Hematopoietic multipotent progenitor cell treated with erythropoietin and hydrocortisone succinate and interleukin-3 and kit ligand, for 17 days (in vitro differentiated cells): Measurements from ENCODE around the gene MAN2C1.
"Not testable (repeated sequence)": the region's sequence is repeated elsewhere in the genome, so short reads cannot be mapped to it uniquely, and the experiment has no call there.

Experiments used
- DNase-seq: peaks from one replicate; pipeline ENCODE4 v3.0.0-alpha.2; 2015; ENCODE audit warnings: low spot score

Gene MAN2C1

GRCh38 chr15:75346796-75347221 is 21.6 kb downstream of the MAN2C1 start, which contains the start of gene NEIL1:
TSS of gene NEIL1 (plus strand) at chr15:75347039. CDS start at chr15:75348906, 1,867 bp downstream.
- DNase-seq = no peak

GRCh38 chr15:75343953-75344352 is 24.5 kb downstream of the MAN2C1 start:
- DNase-seq = not testable (repeated sequence)

GRCh38 chr15:75342221-75342620 is 26.2 kb downstream of the MAN2C1 start:
- no peak for DNase-seq

GRCh38 chr15:75339531-75340240 is 28.7 kb downstream of the MAN2C1 start:
- no peak for DNase-seq

- DNase-seq = no peak
Measured at GRCh38 chr15:75338661-75339240, 29.7 kb downstream of the MAN2C1 start.

- peak; percentile 86 for DNase-seq
Measured at GRCh38 chr15:75335705-75336355, 32.6 kb downstream of the MAN2C1 start, which contains the start of gene COMMD4. TSS of gene COMMD4 (plus strand) at chr15:75336063. CDS start at chr15:75336090, 27 bp downstream.

GRCh38 chr15:75335313-75335704 is 33.1 kb downstream of the MAN2C1 start:
- peak; percentile 29 for DNase-seq

GRCh38 chr15:75333654-75334419 is 34.6 kb downstream of the MAN2C1 start:
- not testable (repeated sequence) for DNase-seq

- not testable (repeated sequence) for DNase-seq
Measured at GRCh38 chr15:75332093-75332492, 36.3 kb downstream of the MAN2C1 start.

GRCh38 chr15:75329571-75329970 is 38.8 kb downstream of the MAN2C1 start:
- no peak for DNase-seq

- DNase-seq = no peak
Measured at GRCh38 chr15:75328493-75329314, 39.7 kb downstream of the MAN2C1 start.

- DNase-seq = no peak
Measured at GRCh38 chr15:75327491-75327890, 40.9 kb downstream of the MAN2C1 start.

GRCh38 chr15:75327005-75327404 is 41.4 kb downstream of the MAN2C1 start:
- no peak for DNase-seq

- no peak for DNase-seq
Measured at GRCh38 chr15:75325922-75326321, 42.5 kb downstream of the MAN2C1 start.

GRCh38 chr15:75321711-75322110 is 46.7 kb downstream of the MAN2C1 start:
- DNase-seq = no peak

- not testable (repeated sequence) for DNase-seq
Measured at GRCh38 chr15:75319231-75319897, 49.0 kb downstream of the MAN2C1 start.

- DNase-seq = no peak
Measured at GRCh38 chr15:75314552-75315290, 53.7 kb downstream of the MAN2C1 start.

- no peak for DNase-seq
Measured at GRCh38 chr15:75313116-75313845, 55.1 kb downstream of the MAN2C1 start.

GRCh38 chr15:75312548-75312947 is 55.9 kb downstream of the MAN2C1 start:
- DNase-seq = not testable (repeated sequence)
